Neural progenitor cell (in vitro differentiated cells): ENCODE data around the gene GOPC.

Experiments used
- EZH2 ChIP-seq: fragments of 200-600 bp; sonication (generic); IDR thresholded peaks from 2 replicates; pipeline ENCODE4 v1.6.1; 2017; ENCODE audit warnings: antibody characterized with exemption, mild to moderate bottlenecking, moderate library complexity
- TF ChIP-seq, protein P1 (sequence below): fragments of 200-600 bp; sonication (generic); IDR thresholded peaks from 2 replicates; pipeline ENCODE4 v1.5.1; 2017; ENCODE audit warnings: antibody characterized with exemption, mild to moderate bottlenecking

DNA sequence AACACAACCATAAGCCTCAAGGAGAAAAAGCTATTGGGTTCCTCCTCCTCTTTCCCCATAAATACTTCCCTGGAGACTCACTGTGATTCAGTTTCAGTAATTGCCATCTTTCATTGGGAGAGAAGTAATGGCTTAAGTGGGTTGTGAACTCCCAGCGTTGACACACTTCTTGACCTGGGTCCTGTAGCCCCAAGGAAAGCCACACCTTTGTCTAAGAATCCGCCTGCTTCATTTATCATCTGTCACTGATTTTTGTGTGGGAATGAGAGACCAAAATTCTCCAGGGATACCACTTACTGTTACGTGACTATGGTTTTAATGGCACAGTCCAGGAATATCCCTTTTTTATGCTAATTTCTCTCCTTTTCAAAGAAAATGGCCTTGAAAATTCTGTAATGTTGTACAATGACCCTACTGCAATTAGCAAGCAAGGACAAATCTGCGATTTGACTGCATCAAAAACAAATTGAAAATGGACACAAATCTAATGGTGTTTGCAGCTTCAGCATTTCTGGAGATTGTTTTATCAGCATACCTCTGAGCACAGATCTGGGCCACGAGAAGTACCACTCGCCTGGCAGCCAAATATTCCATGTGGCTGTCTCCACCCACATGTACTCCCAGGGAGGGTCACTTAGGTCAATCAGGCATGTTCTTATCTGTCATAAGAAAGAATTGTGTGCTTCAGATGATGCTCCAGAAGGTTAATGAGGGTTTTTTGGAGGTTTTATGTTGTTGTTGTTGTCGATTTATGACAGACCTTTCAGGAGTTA is 90.1 kb downstream of the GOPC start:
- TF ChIP-seq, protein P1, sequence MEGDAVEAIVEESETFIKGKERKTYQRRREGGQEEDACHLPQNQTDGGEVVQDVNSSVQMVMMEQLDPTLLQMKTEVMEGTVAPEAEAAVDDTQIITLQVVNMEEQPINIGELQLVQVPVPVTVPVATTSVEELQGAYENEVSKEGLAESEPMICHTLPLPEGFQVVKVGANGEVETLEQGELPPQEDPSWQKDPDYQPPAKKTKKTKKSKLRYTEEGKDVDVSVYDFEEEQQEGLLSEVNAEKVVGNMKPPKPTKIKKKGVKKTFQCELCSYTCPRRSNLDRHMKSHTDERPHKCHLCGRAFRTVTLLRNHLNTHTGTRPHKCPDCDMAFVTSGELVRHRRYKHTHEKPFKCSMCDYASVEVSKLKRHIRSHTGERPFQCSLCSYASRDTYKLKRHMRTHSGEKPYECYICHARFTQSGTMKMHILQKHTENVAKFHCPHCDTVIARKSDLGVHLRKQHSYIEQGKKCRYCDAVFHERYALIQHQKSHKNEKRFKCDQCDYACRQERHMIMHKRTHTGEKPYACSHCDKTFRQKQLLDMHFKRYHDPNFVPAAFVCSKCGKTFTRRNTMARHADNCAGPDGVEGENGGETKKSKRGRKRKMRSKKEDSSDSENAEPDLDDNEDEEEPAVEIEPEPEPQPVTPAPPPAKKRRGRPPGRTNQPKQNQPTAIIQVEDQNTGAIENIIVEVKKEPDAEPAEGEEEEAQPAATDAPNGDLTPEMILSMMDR = no peak
- TF ChIP-seq EZH2 = no peak
